GM12865 (cell line): Measurements from ENCODE around the gene KCMF1.

Experiments used
- DNase-seq: peaks from one replicate; pipeline ENCODE4 v3.0.0; 2010; ENCODE audit warnings: low read depth
- H3K4me3 ChIP-seq: 2 replicates; pipeline ENCODE4 v1.5.1; 2011; ENCODE audit warnings: mild to moderate bottlenecking, low read depth, low read length, control low read depth
- TF ChIP-seq, protein P1 (sequence below): IDR thresholded peaks from 2 replicates; pipeline ENCODE4 v1.5.1; 2011; ENCODE audit warnings: low read length, control low read depth, low read depth, inconsistent platforms; ENCODE audit not compliant: insufficient read depth; ENCODE audit errors: missing control alignments

KCMF1 gene

DNA sequence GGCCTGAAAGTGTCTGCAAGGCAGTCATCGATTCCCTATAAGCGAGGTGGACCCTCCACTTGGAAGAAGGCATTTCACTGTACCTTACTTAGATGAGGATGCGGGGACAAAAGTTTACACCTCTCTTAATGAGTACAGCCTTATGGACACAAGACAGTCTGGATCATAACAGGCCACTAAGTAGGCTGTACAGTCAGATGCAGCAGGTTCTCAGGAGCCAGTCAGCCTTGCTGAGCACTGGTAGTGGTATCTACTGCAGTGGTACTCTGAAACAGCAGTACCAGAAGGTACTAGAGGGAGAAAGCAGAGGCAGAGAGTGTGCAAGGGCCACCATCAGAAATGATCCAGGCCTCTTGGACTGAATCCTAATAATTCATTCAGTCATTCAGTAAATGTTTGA lies 77.6 kb downstream of the KCMF1 start:
- DNase-seq = no peak
- TF ChIP-seq, protein P1, sequence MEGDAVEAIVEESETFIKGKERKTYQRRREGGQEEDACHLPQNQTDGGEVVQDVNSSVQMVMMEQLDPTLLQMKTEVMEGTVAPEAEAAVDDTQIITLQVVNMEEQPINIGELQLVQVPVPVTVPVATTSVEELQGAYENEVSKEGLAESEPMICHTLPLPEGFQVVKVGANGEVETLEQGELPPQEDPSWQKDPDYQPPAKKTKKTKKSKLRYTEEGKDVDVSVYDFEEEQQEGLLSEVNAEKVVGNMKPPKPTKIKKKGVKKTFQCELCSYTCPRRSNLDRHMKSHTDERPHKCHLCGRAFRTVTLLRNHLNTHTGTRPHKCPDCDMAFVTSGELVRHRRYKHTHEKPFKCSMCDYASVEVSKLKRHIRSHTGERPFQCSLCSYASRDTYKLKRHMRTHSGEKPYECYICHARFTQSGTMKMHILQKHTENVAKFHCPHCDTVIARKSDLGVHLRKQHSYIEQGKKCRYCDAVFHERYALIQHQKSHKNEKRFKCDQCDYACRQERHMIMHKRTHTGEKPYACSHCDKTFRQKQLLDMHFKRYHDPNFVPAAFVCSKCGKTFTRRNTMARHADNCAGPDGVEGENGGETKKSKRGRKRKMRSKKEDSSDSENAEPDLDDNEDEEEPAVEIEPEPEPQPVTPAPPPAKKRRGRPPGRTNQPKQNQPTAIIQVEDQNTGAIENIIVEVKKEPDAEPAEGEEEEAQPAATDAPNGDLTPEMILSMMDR = no peak

DNA sequence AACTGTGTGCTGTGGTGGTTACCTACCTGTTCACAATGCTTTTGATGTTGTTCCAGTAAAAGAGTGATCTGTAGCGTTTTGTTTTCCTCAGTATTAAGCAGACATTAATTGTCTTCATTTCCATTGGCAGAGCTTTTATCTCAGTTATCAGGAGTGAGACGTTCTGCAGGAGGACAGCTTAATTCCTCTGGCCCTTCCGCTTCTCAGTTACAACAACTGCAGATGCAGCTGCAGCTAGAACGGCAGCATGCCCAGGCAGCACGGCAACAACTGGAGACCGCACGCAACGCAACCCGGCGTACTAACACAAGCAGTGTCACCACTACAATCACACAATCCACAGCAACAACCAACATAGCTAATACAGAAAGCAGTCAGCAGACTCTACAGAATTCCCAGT lies 78.3 kb downstream of the KCMF1 start:
- TF ChIP-seq, protein P1 = no peak
- no peak for DNase-seq
- no peak overlapping the region for H3K4me3 ChIP-seq

More for the DNA sequence above, 77.6 kb downstream of the KCMF1 start:
- H3K4me3 ChIP-seq = no peak overlapping the region

GRCh38 chr2:85053802-85054201 lies 82.8 kb downstream of the KCMF1 start:
- H3K4me3 ChIP-seq = no peak overlapping the region
- TF ChIP-seq, protein P1 = no peak
- no peak for DNase-seq

- DNase-seq = no peak
- TF ChIP-seq, protein P1 = no peak
- H3K4me3 ChIP-seq = no peak overlapping the region
Observed at GRCh38 chr2:85057226-85057962, 86.4 kb downstream of the KCMF1 start.

DNA sequence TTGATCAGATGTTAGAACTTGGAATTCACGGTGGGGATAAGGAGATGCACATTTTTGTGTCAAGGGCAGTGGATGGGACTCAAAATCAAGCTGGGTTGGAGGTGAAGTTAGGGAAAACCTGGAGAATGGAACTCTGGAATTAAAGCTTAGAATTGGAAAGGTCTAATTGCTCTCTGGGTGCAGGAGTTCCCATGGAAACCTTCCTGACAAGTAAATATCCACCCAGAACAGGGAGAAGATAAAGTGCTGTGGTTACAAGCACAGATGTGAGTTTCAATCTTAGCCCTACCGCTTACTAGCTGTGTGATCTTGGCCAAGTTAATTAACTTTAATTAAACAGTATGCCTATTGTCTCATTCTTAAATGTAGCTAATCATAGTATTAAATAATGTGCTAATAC lies 90.9 kb downstream of the KCMF1 start:
- TF ChIP-seq, protein P1 = no peak
- DNase-seq = no peak
- no peak overlapping the region for H3K4me3 ChIP-seq

- DNase-seq = no peak
- H3K4me3 ChIP-seq = no peak overlapping the region
- TF ChIP-seq, protein P1 = no peak
Observed at GRCh38 chr2:85062565-85062964, 91.6 kb downstream of the KCMF1 start.
